GM12878 (cell line): ENCODE data around the gene CYSTM1. TPM values are rescaled to one million over a fixed set of nuclear protein-coding genes. Genes with fewer than 3 reads are reported as not detected.

Source experiments
- ATAC-seq: fragments of 200-7000 bp; cut with Tn5 transposase; 3 replicates; pipeline ENCODE4 v1.9.1; 2020; ENCODE audit warnings: mild to moderate bottlenecking, moderate library complexity
- BruUV-seq: library from RNA; stranded (reverse); fragments of 400-500 nt; replicated peaks from 2 replicates; lab custom pipeline; 2021; lab: Mats Ljungman, UMichigan
- CTCF ChIA-PET: fragments of 300-600 bp; sonication (Branson Sonifier 250); formaldehyde crosslinking; extraction: SDS; loops from one replicate; lab custom pipeline; 2021; ENCODE audit warnings: inconsistent platforms; lab: Yijun Ruan, JAX
- POLR2A ChIA-PET: fragments of 350-600 bp; formaldehyde crosslinking; extraction: SDS; loops from one replicate; lab custom pipeline; 2021; ENCODE audit warnings: inconsistent platforms; lab: Charles Lee
- RAD21 ChIA-PET: fragments of 300-600 bp; sonication (Branson Sonifier 250); formaldehyde crosslinking; loops from one replicate; lab custom pipeline; 2023; ENCODE audit warnings: antibody characterized with exemption; ENCODE audit not compliant: unreplicated experiment; lab: Charles Lee
- SMC1A ChIA-PET: fragments of 300-600 bp; sonication (Branson Sonifier 250); formaldehyde crosslinking; loops from one replicate; lab custom pipeline; 2023; ENCODE audit not compliant: unreplicated experiment, uncharacterized antibody; lab: Charles Lee
- DNase-seq: peaks from one replicate; pipeline ENCODE4 v3.0.0-alpha.2; 2011; ENCODE audit warnings: low read depth, low spot score
- FAIRE-seq: peaks from 3 replicates; lab custom pipeline; 2011; peaks lifted over from hg19 to GRCh38; lab: Jason Lieb, UNC
- H2AFZ ChIP-seq: 2 replicates; pipeline ENCODE4 v1.6.0; 2011; ENCODE audit warnings: low read depth, low read length, control low read depth; ENCODE audit not compliant: control insufficient read depth
- H3K27ac ChIP-seq: 2 replicates; pipeline ENCODE4 v1.5.1; 2011; ENCODE audit warnings: control low read depth; ENCODE audit not compliant: control insufficient read depth, insufficient read depth
- H3K27me3 ChIP-seq, 2 experiments: replicated peaks in 1 of 2; 2 replicates each; pipeline versions ENCODE4 v1.6.0 to v1.6.1; 2011; ENCODE audit warnings: low read length in 1 of 2; ENCODE audit not compliant: control insufficient read depth in 2 of 2, insufficient read depth in 2 of 2
- H3K36me3 ChIP-seq, 2 experiments: 2 replicates each; pipeline ENCODE4 v1.5.1; 2011; ENCODE audit warnings: low read length in 1 of 2; ENCODE audit not compliant: control insufficient read depth in 2 of 2, insufficient read depth in 2 of 2
- H3K4me1 ChIP-seq: 2 replicates; pipeline ENCODE4 v1.6.1; 2011; ENCODE audit warnings: mild to moderate bottlenecking, low read length, moderate library complexity, mixed read lengths; ENCODE audit not compliant: control insufficient read depth, insufficient read depth
- H3K4me2 ChIP-seq: 2 replicates; pipeline ENCODE4 v1.6.0; 2011; ENCODE audit warnings: control low read depth; ENCODE audit not compliant: control insufficient read depth, insufficient read depth
- H3K4me3 ChIP-seq: fragments of 200-600 bp; sonication (generic); 2 replicates; pipeline ENCODE4 v1.5.1; 2016
- H3K79me2 ChIP-seq: 2 replicates; pipeline ENCODE4 v1.6.0; 2011; ENCODE audit warnings: low read length; ENCODE audit not compliant: control insufficient read depth, insufficient read depth
- H3K9ac ChIP-seq: 2 replicates; pipeline ENCODE4 v1.8.0; 2011; ENCODE audit warnings: low read length, control low read depth, mixed read lengths; ENCODE audit not compliant: control insufficient read depth, insufficient read depth
- H3K9me3 ChIP-seq: replicated peaks from 3 replicates; pipeline ENCODE4 v1.5.1; 2011; ENCODE audit warnings: mild to moderate bottlenecking, low read length; ENCODE audit not compliant: control insufficient read depth, insufficient read depth
- H4K20me1 ChIP-seq: 2 replicates; pipeline ENCODE4 v1.6.0; 2011; ENCODE audit not compliant: control insufficient read depth, insufficient read depth
- BHLHE40 ChIP-seq, 2 experiments: fragments of 450-650 bp in 1 of 2; IDR thresholded peaks; 2 replicates each; pipeline ENCODE4 v1.6.1; 2011 to 2017; ENCODE audit warnings: low read depth in 2 of 2, borderline replicate concordance in 1 of 2, improper control_type of control experiment in 1 of 2, low read length in 1 of 2, mild to moderate bottlenecking in 1 of 2
- BMI1 ChIP-seq: fragments of 450-650 bp; IDR thresholded peaks from 2 replicates; pipeline ENCODE4 v1.6.1; 2016; ENCODE audit warnings: mild to moderate bottlenecking, moderate library complexity, borderline replicate concordance
- IKZF1 ChIP-seq: fragments of 450-650 bp; conservative IDR thresholded peaks from 2 replicates; pipeline ENCODE4 v1.6.1; 2017; ENCODE audit warnings: antibody characterized with exemption, mild to moderate bottlenecking
- IKZF2 ChIP-seq, 2 experiments: fragments of 450-650 bp; IDR thresholded peaks; 2 replicates each; pipeline ENCODE4 v1.6.1; 2017; ENCODE audit warnings: mild to moderate bottlenecking in 2 of 2, moderate library complexity in 2 of 2
- KAT2A ChIP-seq: conservative IDR thresholded peaks from 2 replicates; pipeline ENCODE4 v1.6.1; 2011; ENCODE audit warnings: low read depth, low read length; ENCODE audit not compliant: control insufficient read depth
- MAX ChIP-seq: IDR thresholded peaks from 2 replicates; pipeline ENCODE4 v1.6.1; 2012; ENCODE audit warnings: low read depth, low read length, improper control_type of control experiment
- MTA2 ChIP-seq: fragments of 450-650 bp; IDR thresholded peaks from 2 replicates; pipeline ENCODE4 v1.6.1; 2016; ENCODE audit warnings: low read depth, mild to moderate bottlenecking, moderate library complexity
- RELA ChIP-seq: fragments of 450-650 bp; IDR thresholded peaks from 2 replicates; pipeline ENCODE4 v1.8.0; 2014; ENCODE audit warnings: borderline replicate concordance; ENCODE audit not compliant: partially characterized antibody
- RUNX3 ChIP-seq: IDR thresholded peaks from 2 replicates; pipeline ENCODE4 v1.6.1; 2012; ENCODE audit warnings: low read length, inconsistent platforms
- WGBS: methylation state at CpG from one replicate; pipeline ENCODE4 v1.1.6; 2016; ENCODE audit warnings: low lambda C conversion rate; ENCODE audit not compliant: insufficient replicate concordance, insufficient coverage; ENCODE audit errors: missing lambda C conversion rate; 5-methylcytosine and 5-hydroxymethylcytosine counted together
- in situ Hi-C: fragments of 300-500 bp; cut with MboI; formaldehyde crosslinking; loops from 9 replicates; pipeline ENCODE4 v1.14.3; 2018; ENCODE audit warnings: mixed read lengths
- intact Hi-C: fragments of 100-400 bp; cut with micrococcal nuclease; formaldehyde crosslinking; loops from one replicate; pipeline ENCODE4 v1.14.2; 2022; ENCODE audit not compliant: unreplicated experiment
- polyA plus RNA-seq, 11 experiments: library from polyadenylated mRNA; depleted of rRNA in 4 of 11; unstranded in 6 of 11; stranded (reverse) in 5 of 11; fragments of >200 nt; fragmentation: Nextera tagmentation in 4 of 11; fragmentation: Illumina TruSeq in 1 of 11; extraction: Ambion mirVana in 4 of 11; extraction: Trizol in 1 of 11; gene quantifications; 1 replicate in 1 of 11; 2 replicates in 10 of 11; pipeline versions ENCODE4 v1.2.1 to v1.2.3, GENCODE V29; 2011 to 2016; ENCODE audit warnings: inconsistent platforms in 2 of 11, missing spikeins in 2 of 11, low read depth in 1 of 11
- total RNA-seq, 4 experiments: library from RNA; depleted of rRNA in 3 of 4; stranded (reverse); fragments of >200 nt in 3 of 4; fragmentation: Illumina TruSeq in 1 of 4; extraction: Trizol in 1 of 4; gene quantifications; 2 replicates each; pipeline versions ENCODE4 v1.2.1 to v1.2.3, GENCODE V29; 2013 to 2021

The CYSTM1 gene
- total and polyA plus RNA-seq, 10 of the 15 experiments (the other 5 are each of a cell fraction or from before 2014, with no cell fraction given): 52.7 to 261 (median 98.7) TPM

GRCh38 chr5:140214831-140215230 lies 39.8 kb downstream of the CYSTM1 start:
- Histone ChIP-seq H3K27me3 (no peaks in the 10 kb centered on the region), H4K20me1 (no peaks in the 10 kb centered on the region), H3K27ac (no peak overlapping the region), H3K4me1 (peaks cover 8% of the 10 kb centered on the region), H3K9ac (no peak overlapping the region), H3K36me3 (no peaks in the 10 kb centered on the region; a peak in 1 of 4 replicates), H3K9me3 (no peaks in the 10 kb centered on the region), H3K4me3 (no peak overlapping the region), H3K4me2 (no peak overlapping the region), H2AFZ (no peak overlapping the region), H3K79me2 (no peaks in the 10 kb centered on the region; the same call in 1 of the 2 replicates)
- TF ChIP-seq MTA2 (0 out of 2 replicates have a peak, but pooled peaks have one; percentile 17), RUNX3 (peak; percentile 80), IKZF1 (peak; percentile 59), BHLHE40 (IDR thresholded peaks at IDR 0.05; ENCODE audit: borderline replicate concordance in 1 of 2, low read depth in 2 of 2, low read length in 1 of 2) (peak in 1 of 2 experiments; percentile 5; a peak in 1 of 4 replicates), BMI1 (no peak), IKZF2 (IDR thresholded peaks at IDR 0.05) (0 out of 4 replicates have a peak, but pooled peaks of 1 of the 2 experiments have one; percentile 38)
- WGBS: 45% methylated on average over 4 of the region's 4 CpGs
- intact Hi-C loops: no loop called here
- ChIA-PET CTCF (interaction anchor here (0.6 to 5.3 kb wide), 3 partner anchors 8 to 229 kb away, joined by 3 to 17 read pairs (median 11); no protein-coding TSS in a partner anchor), SMC1A (interaction anchor here (0.7 to 2.4 kb wide), 4 partner anchors 10 to 34 kb away, joined by 3 to 11 read pairs (median 4); no protein-coding TSS in a partner anchor), RAD21 (interaction anchor here (1.2 kb wide), 1 partner anchor 78 kb away, joined by 3 read pairs; no protein-coding TSS in a partner anchor), POLR2A (no interaction called here)
- BruUV-seq: no TSS peak
- FAIRE-seq: no peak
- ATAC-seq: peak; percentile 61
- in situ Hi-C loops: no loop called here
- DNase-seq: no peak

GRCh38 chr5:140215276-140215675 lies 40.3 kb downstream of the CYSTM1 start:
- Histone ChIP-seq H3K79me2 (no peaks in the 10 kb centered on the region; the same call in 1 of the 2 replicates), H3K9me3 (no peaks in the 10 kb centered on the region), H2AFZ (no peak overlapping the region), H3K4me1 (peaks cover 12% of the 10 kb centered on the region), H3K27me3 (no peaks in the 10 kb centered on the region)
- RAD21 ChIA-PET: interaction anchor here (0.8 kb wide), 1 partner anchor 39 kb away, joined by 3 read pairs; no protein-coding TSS in a partner anchor
- BruUV-seq: no TSS peak
- 100% methylated on average over 1 of the region's 1 CpG for WGBS
- TF ChIP-seq MAX: no peak
- no peak for TF ChIP-seq KAT2A
- no peak for TF ChIP-seq RELA
- TF ChIP-seq, all 136 proteins: peak for 0
- ChIA-PET CTCF (interaction anchor here (0.6 to 5.3 kb wide), 3 partner anchors 9 to 229 kb away, joined by 3 to 17 read pairs (median 11); no protein-coding TSS in a partner anchor), SMC1A (interaction anchor here (0.7 to 2.4 kb wide), 5 partner anchors 9 to 35 kb away, joined by 3 to 11 read pairs (median 4); no protein-coding TSS in a partner anchor), POLR2A (no interaction called here)
- Histone ChIP-seq H4K20me1 (no peaks in the 10 kb centered on the region), H3K36me3 (no peaks in the 10 kb centered on the region; a peak in 1 of 4 replicates), H3K4me2 (no peak overlapping the region), H3K4me3 (no peak overlapping the region), H3K27ac (no peak overlapping the region), H3K9ac (no peak overlapping the region)
- no peak for DNase-seq
- no peak for FAIRE-seq
- in situ Hi-C loops (no loop called here), intact Hi-C loops (no loop called here)
- ATAC-seq: no peak
